Limb (tissue), 2 donors: ENCODE data around the gene ARF6.

Experiments used
- DNase-seq, 2 donors: peaks; one replicate each; pipeline ENCODE4 v3.0.0-alpha.2; 2016; ENCODE audit errors: extremely low spot score in 2 of 2

Gene ARF6

GRCh38 chr14:49939884-49940510 lies 47.1 kb downstream of the ARF6 start:
- no peak for DNase-seq

DNA sequence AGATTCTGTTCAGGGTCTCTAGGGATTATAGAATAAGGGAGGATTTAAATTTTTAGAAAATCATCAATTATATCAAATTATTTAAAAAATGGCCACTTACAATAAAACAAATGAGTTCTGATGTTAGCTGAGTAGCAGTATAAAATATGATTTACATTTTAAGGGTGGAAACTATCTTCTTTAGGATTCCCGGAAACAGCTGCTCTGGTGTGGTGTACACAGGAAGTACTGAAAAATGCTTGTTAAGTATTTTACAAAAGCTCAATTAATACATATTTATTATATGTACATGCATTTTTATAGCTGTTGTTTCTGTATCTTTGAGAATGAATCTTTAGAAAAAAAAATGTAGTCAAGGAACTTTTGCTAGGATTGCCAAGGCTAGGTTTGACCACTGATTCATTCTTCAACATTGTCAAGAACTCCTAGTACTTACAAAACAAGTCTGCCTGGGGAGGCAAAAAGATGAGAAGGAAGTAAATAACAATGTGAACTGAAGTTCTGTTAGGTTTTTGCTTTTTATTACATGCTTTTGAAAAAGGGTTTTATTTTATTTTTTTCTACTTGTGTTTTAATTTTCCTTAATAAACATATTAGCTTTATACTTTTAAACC lies 48.0 kb downstream of the ARF6 start:
- no peak for DNase-seq

DNA sequence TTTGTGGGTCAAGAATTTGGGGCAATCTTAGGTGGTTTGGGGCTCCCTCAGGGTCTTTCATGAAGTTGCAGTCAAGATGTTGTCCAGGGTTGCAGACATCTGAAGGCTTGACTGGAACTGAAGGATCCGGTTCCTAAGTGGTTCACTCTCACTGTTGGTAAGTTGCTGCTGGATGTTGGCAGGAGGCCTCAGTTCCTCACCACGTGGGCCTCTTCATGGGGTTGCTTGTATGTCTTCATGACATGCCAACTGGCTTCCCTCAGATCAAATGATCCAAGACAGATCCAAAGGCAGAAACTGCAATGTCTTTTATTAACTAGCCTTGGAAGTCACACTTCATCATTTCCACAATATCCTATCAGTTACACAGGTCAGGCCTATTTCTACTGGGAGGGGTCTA lies 49.2 kb downstream of the ARF6 start:
- DNase-seq = no peak

GRCh38 chr14:49944501-49944900 lies 51.6 kb downstream of the ARF6 start:
- no peak for DNase-seq

- no peak for DNase-seq
These were observed 52.8 kb downstream of the ARF6 start for GRCh38 chr14:49945448-49946319.
